Measurements from ENCODE around the gene AUTS2.

- no peak for TF ChIP-seq POLR2AphosphoS5 (IDR thresholded peaks at IDR 0.05; ENCODE audit: low read depth, low read length)
- no peak for TF ChIP-seq POLR2A (IDR thresholded peaks at IDR 0.05; ENCODE audit: low read depth, low read length)
- no peak for TF ChIP-seq SPI1 (IDR thresholded peaks at IDR 0.05; ENCODE audit: low read depth, low read length)
- TF ChIP-seq TAF1 (IDR thresholded peaks at IDR 0.05; ENCODE audit: low read depth, low read length): no peak
Measured at GRCh38 chr7:70148997-70149396, 550.7 kb downstream of the AUTS2 start.

Measured in GM12891 (cell line).